Skeletal muscle tissue (tissue), 4 donors: Measurements from ENCODE around the gene TACR1. TPM values are rescaled to one million over a fixed set of nuclear protein-coding genes. Genes with fewer than 3 reads are reported as not detected.

Experiments used
- H3K27ac ChIP-seq: one replicate; pipeline ENCODE4 v1.7.0; 2013; ENCODE audit warnings: mild to moderate bottlenecking, low read depth, low read length, inconsistent platforms
- H3K27me3 ChIP-seq, 3 donors: one replicate each; pipeline ENCODE4 v1.7.0; 2013; ENCODE audit warnings: low read length in 3 of 3; ENCODE audit not compliant: control insufficient read depth in 3 of 3, insufficient read depth in 3 of 3
- H3K36me3 ChIP-seq, 3 donors: one replicate each; pipeline ENCODE4 v1.7.0; 2013; ENCODE audit warnings: low read length in 3 of 3; ENCODE audit not compliant: control insufficient read depth in 3 of 3, insufficient read depth in 3 of 3
- H3K4me1 ChIP-seq, 3 donors: one replicate each; pipeline ENCODE4 v1.7.0; 2013; ENCODE audit warnings: low read length in 3 of 3, mild to moderate bottlenecking in 3 of 3; ENCODE audit not compliant: control insufficient read depth in 3 of 3, insufficient read depth in 3 of 3
- H3K4me3 ChIP-seq, 3 donors: one replicate each; pipeline ENCODE4 v1.7.0; 2013; ENCODE audit warnings: low read length in 3 of 3
- H3K9ac ChIP-seq, 3 donors: one replicate each; pipeline ENCODE4 v1.7.0; 2013; ENCODE audit warnings: low read length in 3 of 3, mild to moderate bottlenecking in 3 of 3, moderate library complexity in 2 of 3, low read depth in 1 of 3
- H3K9me3 ChIP-seq, 3 donors: one replicate each; pipeline ENCODE4 v1.7.0; 2013; ENCODE audit warnings: low read length in 3 of 3; ENCODE audit not compliant: control insufficient read depth in 3 of 3
- total RNA-seq: library from RNA; depleted of rRNA; stranded (reverse); fragments of >200 nt; gene quantifications from one replicate; pipeline ENCODE4 v1.2.3, GENCODE V29; 2014
- donor health status: Osteomylitis.

TACR1 gene
- total RNA-seq, 1 donor from 2014 or later: under 0.01 TPM

DNA sequence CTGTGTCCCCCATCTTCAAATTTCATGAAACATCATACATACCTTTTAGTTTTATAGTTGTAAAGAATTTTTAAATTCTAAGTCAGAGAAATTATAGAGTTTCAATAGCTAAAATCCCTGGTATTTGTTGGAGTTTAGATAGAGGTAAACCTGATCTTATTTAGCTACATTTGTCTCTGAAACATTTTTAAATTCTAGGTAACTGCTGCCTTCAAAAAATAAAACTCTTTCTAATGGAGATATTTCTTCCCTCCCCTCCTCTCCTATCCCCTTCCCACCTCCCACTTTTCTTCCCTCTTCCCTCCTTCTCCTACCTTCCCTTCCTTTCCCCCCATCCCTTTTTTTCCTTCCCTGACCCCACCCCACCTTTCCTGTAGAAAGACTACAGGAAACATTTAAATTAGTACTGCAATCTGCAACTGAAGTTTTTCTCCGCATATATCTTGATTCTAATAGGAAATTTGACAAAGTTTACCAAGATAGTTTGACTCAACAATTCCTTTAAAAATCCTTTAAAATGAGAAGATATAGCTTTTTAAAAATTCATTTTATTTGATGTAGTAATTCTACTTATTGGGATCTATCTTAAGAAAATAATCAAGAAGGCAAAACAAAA lies 4.1 kb downstream of the TACR1 start:
- Histone ChIP-seq H3K9me3 (no peaks in the 10 kb centered on the region), H3K9ac (no peak overlapping the region), H3K27me3 (peaks cover 34 to 41% (median 35%) of the 10 kb centered on the region in 3 donors), H3K36me3 (no peaks in the 10 kb centered on the region), H3K4me1 (peaks cover 16 to 17% (median 17%) of the 10 kb centered on the region in 3 donors), H3K27ac (no peak overlapping the region), H3K4me3 (no peak overlapping the region)

DNA sequence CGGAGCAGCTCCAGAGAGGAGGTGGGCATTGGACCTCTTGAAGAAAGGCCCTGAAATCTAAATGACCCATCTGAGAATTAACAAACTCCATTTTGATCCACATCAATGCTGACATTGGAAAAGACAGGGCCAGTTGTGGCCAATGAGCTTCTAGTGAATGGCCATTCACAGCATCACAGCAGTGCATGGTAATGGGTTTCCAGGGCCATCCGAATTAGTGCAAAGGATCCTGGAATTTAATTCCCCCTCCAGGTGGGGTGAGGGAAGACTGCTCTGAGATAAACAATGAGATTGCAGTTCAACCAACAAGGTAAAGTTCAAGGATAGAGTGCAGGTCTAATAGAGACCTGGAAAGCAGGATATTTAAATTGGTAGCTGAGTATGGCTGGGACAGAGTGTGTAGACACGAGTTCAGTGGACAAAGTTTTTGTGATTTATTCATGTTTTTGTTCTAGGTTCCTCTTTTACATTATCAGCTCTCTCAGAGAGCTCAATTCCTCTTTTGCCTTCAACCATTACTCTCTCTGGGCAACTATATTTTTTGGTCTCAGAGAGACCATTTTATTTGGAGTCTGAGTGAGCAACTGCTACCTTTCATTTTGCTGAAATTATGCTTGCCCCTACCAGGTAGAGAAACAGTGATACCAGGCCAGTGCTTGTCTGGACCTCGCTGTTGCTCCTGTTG lies 5.0 kb downstream of the TACR1 start:
- Histone ChIP-seq H3K4me1 (peaks cover 7 to 9% (median 8%) of the 10 kb centered on the region in 3 donors), H3K9ac (no peak overlapping the region), H3K4me3 (no peak overlapping the region), H3K36me3 (no peaks in the 10 kb centered on the region), H3K27ac (no peak overlapping the region), H3K9me3 (no peaks in the 10 kb centered on the region), H3K27me3 (peaks cover 28 to 32% (median 30%) of the 10 kb centered on the region in 3 donors)

DNA sequence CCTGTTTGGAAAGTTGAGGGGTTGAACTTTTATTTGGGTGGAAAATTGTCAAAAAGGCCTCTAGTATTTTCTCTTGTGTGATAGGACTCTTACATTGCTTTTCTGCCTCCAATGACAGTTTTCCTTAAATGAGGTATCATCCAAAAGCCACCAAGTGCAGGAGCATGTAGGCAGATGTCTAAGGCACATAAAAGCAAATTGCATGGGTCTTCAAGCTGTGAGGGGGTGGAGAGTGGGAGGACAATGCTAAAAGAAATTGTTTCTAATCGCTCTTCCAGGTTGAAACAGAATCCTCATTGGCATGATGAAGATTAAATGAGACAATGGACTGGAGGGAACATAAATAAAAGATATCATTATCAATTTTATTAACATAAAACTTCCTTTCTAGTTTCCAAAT lies 6.8 kb downstream of the TACR1 start:
- H3K27me3 ChIP-seq: peaks cover 11 to 15% (median 15%) of the 10 kb centered on the region in 3 donors
- H3K9me3 ChIP-seq: no peaks in the 10 kb centered on the region
- no peak overlapping the region for H3K9ac ChIP-seq
- H3K4me3 ChIP-seq: no peak overlapping the region
- H3K27ac ChIP-seq: no peak overlapping the region
- no peaks in the 10 kb centered on the region for H3K36me3 ChIP-seq
- H3K4me1 ChIP-seq: no peaks in the 10 kb centered on the region

DNA sequence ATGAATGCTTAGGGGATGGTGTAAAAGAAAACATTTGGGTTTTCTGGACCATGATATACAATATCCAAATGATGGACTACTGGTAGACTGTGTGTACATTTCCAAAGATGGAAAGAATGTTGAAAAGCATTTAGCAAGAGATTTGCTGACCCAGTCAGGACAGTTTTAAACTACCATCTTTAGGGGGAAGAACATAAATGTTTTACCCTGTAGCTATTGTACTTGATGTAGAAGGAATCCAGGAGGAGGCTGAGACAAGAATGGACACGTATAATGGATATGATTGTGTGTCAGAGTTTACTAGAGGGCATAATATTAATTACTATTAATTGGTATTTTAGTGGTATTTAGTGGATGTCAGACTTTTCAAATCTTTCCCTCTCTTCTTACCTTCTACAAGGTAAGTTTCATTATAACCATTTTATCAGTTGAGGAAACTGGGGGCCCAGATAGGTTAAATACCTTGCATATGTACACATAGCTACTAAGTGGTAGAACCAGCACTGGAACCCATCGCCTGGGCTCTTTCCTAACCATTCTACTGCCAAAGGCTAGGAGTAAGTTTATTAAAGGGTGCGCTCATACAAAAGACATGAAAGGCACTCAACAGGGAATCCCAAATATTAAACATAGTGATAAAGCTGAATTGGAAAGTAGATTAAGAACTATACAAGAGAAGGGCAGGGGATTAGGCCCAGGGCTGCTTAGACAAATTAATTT lies 8.9 kb downstream of the TACR1 start:
- H3K9me3 ChIP-seq: no peaks in the 10 kb centered on the region
- no peak overlapping the region for H3K27ac ChIP-seq
- H3K9ac ChIP-seq: no peak overlapping the region
- peaks cover 0 to 5% (median 3%) of the 10 kb centered on the region in 3 donors for H3K27me3 ChIP-seq
- H3K4me1 ChIP-seq: no peaks in the 10 kb centered on the region
- no peak overlapping the region for H3K4me3 ChIP-seq
- no peaks in the 10 kb centered on the region for H3K36me3 ChIP-seq

DNA sequence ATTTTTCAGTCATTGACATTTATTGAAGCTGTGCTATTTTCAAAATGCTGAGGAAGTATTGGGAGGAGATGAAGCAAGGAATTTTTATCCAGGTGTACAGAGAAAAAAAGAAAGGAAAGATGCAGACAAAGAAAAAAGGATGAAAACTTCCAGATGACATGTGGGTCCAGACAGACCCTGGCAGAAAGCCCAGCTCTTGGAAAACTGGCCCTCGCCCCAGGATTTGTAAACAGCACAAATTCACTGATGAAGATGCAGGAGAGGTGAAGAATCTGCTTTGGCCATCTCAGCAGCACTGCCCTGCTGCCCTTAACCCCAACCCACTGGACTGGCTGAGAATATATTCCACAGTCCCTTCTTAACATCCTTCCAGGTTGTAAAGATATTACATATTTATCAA lies 12.5 kb downstream of the TACR1 start:
- H3K9ac ChIP-seq: no peak overlapping the region
- no peaks in the 10 kb centered on the region for H3K36me3 ChIP-seq
- no peak overlapping the region for H3K4me3 ChIP-seq
- H3K4me1 ChIP-seq: no peaks in the 10 kb centered on the region
- H3K27me3 ChIP-seq: no peaks in the 10 kb centered on the region
- H3K9me3 ChIP-seq: no peaks in the 10 kb centered on the region
- H3K27ac ChIP-seq: no peak overlapping the region

DNA sequence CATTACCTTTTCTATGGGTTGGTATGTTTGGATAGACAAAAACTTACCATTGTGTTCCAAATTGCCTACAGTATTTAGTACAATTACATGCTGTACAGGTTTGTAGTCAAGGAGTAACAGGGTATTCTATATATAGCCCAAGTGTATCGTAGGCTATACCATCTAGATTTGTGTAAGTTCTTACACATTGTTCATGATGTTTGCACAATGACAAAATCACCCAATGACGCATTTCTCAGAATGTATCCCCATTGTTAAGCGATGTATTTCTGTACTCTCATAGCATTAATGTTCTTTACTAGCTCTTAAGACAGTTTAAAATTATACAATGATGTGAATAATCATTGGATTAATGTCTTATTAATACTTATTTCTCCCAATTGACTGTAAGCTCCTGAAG lies 16.7 kb downstream of the TACR1 start:
- Histone ChIP-seq H3K9ac (no peak overlapping the region), H3K4me1 (no peaks in the 10 kb centered on the region), H3K4me3 (no peak overlapping the region), H3K36me3 (no peaks in the 10 kb centered on the region), H3K27ac (no peak overlapping the region), H3K9me3 (no peaks in the 10 kb centered on the region), H3K27me3 (no peaks in the 10 kb centered on the region)

DNA sequence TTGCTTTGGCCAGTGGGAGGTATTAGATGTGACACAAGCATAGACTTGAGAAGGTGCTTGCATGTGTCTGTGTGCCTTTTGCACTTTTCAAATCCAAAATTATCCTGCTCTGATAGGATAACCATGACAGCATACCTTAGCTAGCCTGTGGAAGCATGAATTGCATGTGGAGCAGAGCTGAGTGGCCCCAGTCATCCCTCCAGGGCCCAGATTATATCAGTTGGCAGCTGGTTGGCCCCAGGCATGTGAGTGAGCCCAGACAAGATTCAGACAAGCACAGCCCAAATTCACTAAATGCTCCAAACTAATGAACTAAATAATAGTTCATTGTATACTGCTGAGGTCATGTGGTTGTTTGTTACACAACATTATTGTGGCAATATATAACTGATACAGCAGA lies 18.8 kb downstream of the TACR1 start:
- Histone ChIP-seq H3K4me1 (no peaks in the 10 kb centered on the region), H3K36me3 (no peaks in the 10 kb centered on the region), H3K4me3 (no peak overlapping the region), H3K27me3 (no peaks in the 10 kb centered on the region), H3K27ac (no peak overlapping the region), H3K9ac (no peak overlapping the region), H3K9me3 (no peaks in the 10 kb centered on the region)

DNA sequence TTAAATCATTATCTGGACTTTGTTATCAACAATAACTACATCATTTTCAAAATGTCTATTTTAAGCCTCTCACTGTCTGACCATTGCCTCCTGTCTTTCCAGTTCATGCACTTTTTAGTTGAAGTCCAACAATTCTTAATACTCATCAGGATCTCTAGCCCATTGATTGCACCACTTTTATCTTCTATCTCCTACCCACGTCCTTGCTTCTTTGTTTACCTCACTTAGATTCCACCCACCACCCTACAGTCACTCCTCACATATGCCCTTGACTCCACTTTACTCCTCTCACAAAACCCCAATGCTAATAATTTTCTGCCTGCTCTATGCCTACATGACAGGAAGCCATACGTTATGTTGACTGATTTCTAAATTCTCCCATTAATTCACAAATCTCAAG lies 21.9 kb downstream of the TACR1 start:
- Histone ChIP-seq H3K36me3 (no peaks in the 10 kb centered on the region), H3K27ac (no peak overlapping the region), H3K9me3 (no peaks in the 10 kb centered on the region), H3K27me3 (no peaks in the 10 kb centered on the region), H3K4me1 (no peaks in the 10 kb centered on the region), H3K9ac (no peak overlapping the region), H3K4me3 (no peak overlapping the region)

DNA sequence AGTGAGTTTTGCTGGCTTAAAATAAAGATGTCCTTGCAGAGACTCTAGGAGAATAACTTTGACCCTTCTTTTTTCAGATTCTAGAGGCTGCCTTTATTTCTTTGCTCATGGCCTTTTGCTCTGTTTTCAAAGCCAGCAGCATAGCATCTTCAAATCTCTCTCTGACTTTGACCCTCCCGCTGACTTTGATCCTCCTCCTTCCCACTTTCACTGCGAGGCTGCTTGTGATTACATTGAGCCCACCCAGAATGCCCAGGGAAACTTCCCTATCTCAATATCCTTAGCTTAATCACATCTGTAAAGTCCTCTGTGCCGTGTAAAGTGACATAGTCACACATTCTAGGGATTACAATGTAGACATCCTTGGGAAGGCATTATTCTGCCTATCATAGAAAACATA lies 23.9 kb downstream of the TACR1 start:
- Histone ChIP-seq H3K9ac (no peak overlapping the region), H3K36me3 (no peaks in the 10 kb centered on the region), H3K4me3 (no peak overlapping the region), H3K27me3 (no peaks in the 10 kb centered on the region), H3K9me3 (no peaks in the 10 kb centered on the region), H3K4me1 (no peaks in the 10 kb centered on the region), H3K27ac (no peak overlapping the region)

DNA sequence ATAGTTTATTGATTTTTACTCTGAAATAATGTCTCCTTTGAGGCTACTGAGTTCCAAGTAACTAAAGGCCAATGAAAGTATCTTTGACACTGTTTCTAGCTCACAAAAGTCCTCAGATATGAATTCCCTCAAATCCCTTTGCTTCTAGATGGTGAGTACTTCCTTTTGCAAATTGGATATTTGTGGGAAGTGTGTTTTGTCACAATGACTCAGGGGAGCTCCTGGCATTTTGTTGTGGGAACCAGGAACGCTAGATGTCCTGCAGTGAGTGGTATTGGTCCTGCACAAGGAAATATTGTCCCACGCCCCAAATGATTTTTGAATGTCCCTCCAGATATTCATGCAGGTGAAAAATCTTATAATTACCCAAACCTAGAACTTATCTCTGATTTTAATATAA lies 24.3 kb downstream of the TACR1 start:
- Histone ChIP-seq H3K27me3 (no peaks in the 10 kb centered on the region), H3K9me3 (no peaks in the 10 kb centered on the region), H3K36me3 (no peaks in the 10 kb centered on the region), H3K4me3 (no peak overlapping the region), H3K4me1 (no peaks in the 10 kb centered on the region), H3K9ac (no peak overlapping the region), H3K27ac (no peak overlapping the region)
